K562 (cell line): ENCODE data around the gene SLC20A1. TPM values are rescaled to one million over a fixed set of nuclear protein-coding genes. Genes with fewer than 3 reads are reported as not detected.

ENCODE experiments used
- CHD7 ChIP-seq: fragments of 200-600 bp; sonication (generic); IDR thresholded peaks from one replicate; pipeline ENCODE4 v1.6.1; 2012; ENCODE audit warnings: mild to moderate bottlenecking, low read depth, low read length, inconsistent platforms
- CTCF ChIP-seq, 3 experiments: IDR thresholded peaks in 2 of 3; conservative IDR thresholded peaks in 1 of 3; 2 replicates each; pipeline ENCODE4 v1.5.1; 2011 to 2012; ENCODE audit warnings: low read length in 3 of 3, mild to moderate bottlenecking in 3 of 3, control low read depth in 2 of 3, improper control_type of control experiment in 1 of 3, inconsistent platforms in 1 of 3, low read depth in 1 of 3, mixed read lengths in 1 of 3, moderate library complexity in 1 of 3; ENCODE audit not compliant: insufficient read depth in 2 of 3
- ERF ChIP-seq: fragments of 450-650 bp; formaldehyde crosslinking; IDR thresholded peaks from 2 replicates; pipeline ENCODE4 v1.4.0; 2020; ENCODE audit warnings: mild to moderate bottlenecking, mixed read lengths
- PHF21A ChIP-seq: fragments of 450-650 bp; IDR thresholded peaks from 2 replicates; pipeline ENCODE4 v1.6.1; 2017; ENCODE audit warnings: low read depth, borderline replicate concordance
- SMARCA5 ChIP-seq: fragments of 450-650 bp; IDR thresholded peaks from 2 replicates; pipeline ENCODE4 v1.6.1; 2016
- THRA ChIP-seq: fragments of 450-650 bp; IDR thresholded peaks from 2 replicates; pipeline ENCODE4 v1.6.1; 2017; ENCODE audit warnings: mild to moderate bottlenecking, moderate library complexity
- ZBTB11 ChIP-seq, 3 experiments: fragments of 200-800 bp in 1 of 3; fragments of 250-450 bp in 1 of 3; fragments of 450-650 bp in 1 of 3; sonication (Bioruptor Pico) in 1 of 3; sonication (Bioruptor generic) in 1 of 3; formaldehyde crosslinking in 1 of 3; IDR thresholded peaks; 2 replicates each; pipeline versions ENCODE4 v1.6.1 to v1.8.0; 2016 to 2022; ENCODE audit warnings: mild to moderate bottlenecking in 2 of 3, missing genetic modification characterization in 2 of 3, missing compliant biosample characterization in 1 of 3, moderate library complexity in 1 of 3
- ZFP1 ChIP-seq: fragments of 450-650 bp; formaldehyde crosslinking; IDR thresholded peaks from 2 replicates; pipeline ENCODE4 v1.4.0; 2020; ENCODE audit warnings: mild to moderate bottlenecking, mixed read lengths
- ZNF583 ChIP-seq: fragments of 250-450 bp; sonication (Bioruptor Pico); IDR thresholded peaks from 2 replicates; pipeline ENCODE4 v1.4.0; 2020
- polyA plus RNA-seq, 8 experiments: library from polyadenylated mRNA; depleted of rRNA in 4 of 8; stranded (reverse) in 5 of 8; unstranded in 3 of 8; fragments of >200 nt; fragmentation: Nextera tagmentation in 2 of 8; fragmentation: Illumina TruSeq in 1 of 8; extraction: Ambion mirVana in 2 of 8; extraction: Trizol in 1 of 8; gene quantifications; 2 replicates each; pipeline versions ENCODE4 v1.2.1 to v1.2.3, GENCODE V29; 2011 to 2014; ENCODE audit warnings: inconsistent platforms in 1 of 8, missing spikeins in 1 of 8
- total RNA-seq, 7 experiments: library from RNA; depleted of rRNA in 6 of 7; stranded (reverse); fragments of >200 nt in 6 of 7; fragmentation: Illumina TruSeq in 2 of 7; extraction: Trizol in 2 of 7; gene quantifications; 2 replicates each; pipeline versions ENCODE4 v1.2.1 to v1.2.3, GENCODE V29; 2011 to 2021; ENCODE audit warnings: low replicate concordance in 1 of 7

Gene SLC20A1
- total and polyA plus RNA-seq, 9 of the 15 experiments (the other 6 are each of a cell fraction or from before 2014, with no cell fraction given), result 53.8 to 150 (median 74.7) TPM

GRCh38 chr2:112690853-112691401 lies 45.2 kb downstream of the SLC20A1 start (continued):
- TF ChIP-seq CHD7 (no peak), ZFP1 (CRISPR knock-in tag) (no peak), ZNF583 (CRISPR knock-in tag) (no peak), CTCF (IDR thresholded peaks at IDR 0.05 in 2 of 3, conservative IDR thresholded peaks at IDR 0.05 in 1 of 3; ENCODE audit: insufficient read depth in 2 of 3, low read depth in 1 of 3, low read length in 3 of 3) (peak; percentile 78 to 79 (median 78)), PHF21A (no peak), THRA (no peak), ERF (CRISPR knock-in tag) (no peak), ZBTB11 (CRISPR knock-in tag; IDR thresholded peaks at IDR 0.05) (no peak), SMARCA5 (no peak)
